Mucosa of descending colon (tissue), 3 donors: ENCODE measurements around the gene MAP3K5. TPM values are rescaled to one million over a fixed set of nuclear protein-coding genes. Genes with fewer than 3 reads are reported as not detected.

Experiments
- ATAC-seq: fragments of 200-7000 bp; cut with Tn5 transposase; one replicate; pipeline ENCODE4 v1.9.1; 2020; ENCODE audit warnings: mild to moderate bottlenecking, moderate library complexity
- DNase-seq, 3 donors: peaks; one replicate each; pipeline ENCODE4 v3.0.0-alpha.2; 2020
- H3K36me3 ChIP-seq: fragments of 200-600 bp; one replicate; pipeline ENCODE4 v1.8.0; 2021; ENCODE audit warnings: low read depth, mild to moderate bottlenecking
- H3K4me1 ChIP-seq: fragments of 200-600 bp; one replicate; pipeline ENCODE4 v1.8.0; 2021; ENCODE audit warnings: low read depth, mild to moderate bottlenecking
- H3K4me3 ChIP-seq: fragments of 200-600 bp; one replicate; pipeline ENCODE4 v1.8.0; 2021; ENCODE audit warnings: mild to moderate bottlenecking
- H3K9me3 ChIP-seq: fragments of 200-600 bp; one replicate; pipeline ENCODE4 v1.8.0; 2021; ENCODE audit warnings: mild to moderate bottlenecking
- CTCF ChIP-seq: fragments of 200-600 bp; IDR thresholded peaks from one replicate; pipeline ENCODE4 v1.8.0; 2022; ENCODE audit warnings: antibody characterized with exemption, mild to moderate bottlenecking
- intact Hi-C, 2 donors: fragments of 100-400 bp; cut with DNase I in 1 of 2; cut with micrococcal nuclease in 1 of 2; formaldehyde crosslinking; loops; one replicate each; pipeline versions ENCODE4 v1.11.0 to v1.11.1; 2022; cut with DNase I, micrococcal nuclease
- total RNA-seq, 3 donors: library from RNA; stranded (reverse); fragmentation: NEBNext Ultra II Directional in 2 of 3; extraction: Animal tissue kit (Norgen Biotek cat#: 25700) in 2 of 3; gene quantifications; one replicate each; pipeline versions ENCODE4 v1.2.1 to v1.2.4, GENCODE V29; 2021 to 2023
- donor health status: DM: no; HTN: no; CAD: no; lungs with moderate emphysema.
- donor health status: DM: no; HTN: no; CAD: no.
- donor health status: DM: no; HTN: yes; CAD: no.

The MAP3K5 gene
- total RNA-seq, 3 donors from 2014 or later: 12.6 to 18.2 (median 16.3) TPM

GRCh38 chr6:136640132-136640915, 152.0 kb downstream of the MAP3K5 start:
- ATAC-seq: no peak
- no peaks in the 10 kb centered on the region for H3K4me1 ChIP-seq
- no peak for DNase-seq
- intact Hi-C loops: loop anchor here in 1 of 2 donors (5.0 kb wide), 1 partner anchor 152 kb away; the partner anchor contains the start of gene MAP3K5
- H3K4me3 ChIP-seq: no peak overlapping the region
- TF ChIP-seq CTCF: no peak
- no peaks in the 10 kb centered on the region for H3K9me3 ChIP-seq
- H3K36me3 ChIP-seq: no peaks in the 10 kb centered on the region

GRCh38 chr6:136639702-136640101, 152.6 kb downstream of the MAP3K5 start:
- Histone ChIP-seq H3K9me3 (no peaks in the 10 kb centered on the region), H3K4me3 (no peak overlapping the region), H3K36me3 (no peaks in the 10 kb centered on the region), H3K4me1 (no peaks in the 10 kb centered on the region)
- ATAC-seq (no peak), DNase-seq (no peak)
- no peak for TF ChIP-seq CTCF
- intact Hi-C loops: loop anchor here in 1 of 2 donors (5.0 kb wide), 1 partner anchor 153 kb away; the partner anchor contains the start of gene MAP3K5

- H3K4me3 ChIP-seq: no peak overlapping the region
- ATAC-seq (no peak), DNase-seq (no peak)
- intact Hi-C loops: no loop called here
- no peaks in the 10 kb centered on the region for H3K36me3 ChIP-seq
- no peaks in the 10 kb centered on the region for H3K9me3 ChIP-seq
- H3K4me1 ChIP-seq: no peaks in the 10 kb centered on the region
- TF ChIP-seq CTCF: no peak
Measured at GRCh38 chr6:136635615-136636014, 156.7 kb downstream of the MAP3K5 start.

GRCh38 chr6:136633355-136633754, 158.9 kb downstream of the MAP3K5 start:
- Histone ChIP-seq H3K4me1 (no peaks in the 10 kb centered on the region), H3K36me3 (no peaks in the 10 kb centered on the region), H3K9me3 (no peaks in the 10 kb centered on the region), H3K4me3 (no peak overlapping the region)
- DNase-seq (no peak), ATAC-seq (no peak)
- intact Hi-C loops: no loop called here
- no peak for TF ChIP-seq CTCF

GRCh38 chr6:136628996-136629395, 163.3 kb downstream of the MAP3K5 start:
- TF ChIP-seq CTCF: no peak
- DNase-seq (no peak), ATAC-seq (no peak)
- Histone ChIP-seq H3K9me3 (no peaks in the 10 kb centered on the region), H3K36me3 (no peaks in the 10 kb centered on the region), H3K4me3 (no peak overlapping the region), H3K4me1 (no peaks in the 10 kb centered on the region)
- intact Hi-C loops: no loop called here
